HT-29 (cell line): ENCODE measurements around the gene BICC1. TPM values are rescaled to one million over a fixed set of nuclear protein-coding genes. Genes with fewer than 3 reads are reported as not detected.

Experiments
- DNase-seq: peaks from one replicate; pipeline ENCODE4 v3.0.0-alpha.2; 2015; ENCODE audit warnings: low spot score
- total RNA-seq: library from RNA; depleted of rRNA; stranded (reverse); fragments of >200 nt; shearing (Covaris generic); gene quantifications from 2 replicates; pipeline ENCODE4 v1.2.3, GENCODE V29; 2014

BICC1 gene
- total RNA-seq, 1 experiment from 2014 or later, result not detected

DNA sequence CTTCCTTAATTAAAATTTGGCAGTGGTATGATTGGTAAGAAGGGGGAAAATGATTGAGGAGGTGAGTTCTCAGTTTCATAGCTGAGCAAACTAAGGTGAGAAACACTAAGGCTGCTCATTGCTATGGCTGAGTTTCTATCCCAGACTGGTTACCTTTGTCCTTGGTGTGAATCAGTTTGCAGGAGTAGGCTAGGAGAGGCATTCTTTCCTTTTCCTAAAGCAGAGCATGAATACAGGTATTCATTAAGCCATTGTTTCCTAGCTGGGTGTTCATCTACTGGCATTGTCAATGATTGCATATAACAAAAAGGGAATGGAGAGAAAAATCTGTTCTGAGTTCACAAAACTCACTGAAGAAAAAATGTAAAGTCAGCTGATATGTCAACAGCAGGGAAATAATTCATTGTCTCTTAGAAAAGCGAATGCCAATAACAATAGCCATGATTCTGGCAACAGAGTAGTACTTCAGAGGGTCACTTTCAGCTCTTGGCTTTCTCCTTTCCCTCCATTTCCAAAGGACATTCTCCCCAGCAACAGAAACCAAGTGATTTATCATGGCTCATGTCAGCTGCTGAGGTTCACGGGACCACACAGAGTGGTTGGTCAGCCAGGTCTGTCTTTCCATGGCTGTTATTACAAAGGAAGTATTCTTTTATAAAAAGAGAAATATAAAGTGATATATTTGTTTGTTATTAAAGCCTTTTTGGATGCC, 234.0 kb downstream of the BICC1 start:
- no peak for DNase-seq

- DNase-seq, result no peak
These were observed 235.0 kb downstream of the BICC1 start for GRCh38 chr10:58747687-58748086.

DNA sequence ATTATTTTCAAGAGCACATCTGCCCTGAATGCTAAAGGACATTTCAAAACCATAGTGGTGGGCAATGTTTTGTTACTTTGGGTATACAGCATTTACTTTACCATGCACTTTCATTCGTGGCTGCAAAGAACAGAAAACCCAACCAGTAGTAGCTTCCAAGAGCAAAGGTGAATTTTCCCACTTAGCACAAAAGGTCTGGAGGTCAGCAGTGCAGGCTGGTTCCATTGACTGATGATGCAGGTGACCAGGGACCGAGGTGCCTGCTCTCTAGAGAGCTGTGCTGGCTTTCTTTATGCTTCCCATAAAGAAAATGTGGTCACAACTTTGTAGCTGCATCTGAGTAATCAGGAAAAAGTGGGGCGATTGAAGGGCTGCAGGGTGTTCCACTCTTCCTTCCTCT, 240.0 kb downstream of the BICC1 start:
- DNase-seq, result no peak

GRCh38 chr10:58753425-58753824, 240.8 kb downstream of the BICC1 start:
- no peak for DNase-seq

GRCh38 chr10:58754469-58755339, 242.0 kb downstream of the BICC1 start:
- DNase-seq, result no peak

GRCh38 chr10:58755340-58755610, 242.6 kb downstream of the BICC1 start:
- DNase-seq, result no peak

GRCh38 chr10:58755677-58756076, 243.0 kb downstream of the BICC1 start:
- DNase-seq, result no peak

- no peak for DNase-seq
These were observed 243.6 kb downstream of the BICC1 start for GRCh38 chr10:58756130-58756719.

DNA sequence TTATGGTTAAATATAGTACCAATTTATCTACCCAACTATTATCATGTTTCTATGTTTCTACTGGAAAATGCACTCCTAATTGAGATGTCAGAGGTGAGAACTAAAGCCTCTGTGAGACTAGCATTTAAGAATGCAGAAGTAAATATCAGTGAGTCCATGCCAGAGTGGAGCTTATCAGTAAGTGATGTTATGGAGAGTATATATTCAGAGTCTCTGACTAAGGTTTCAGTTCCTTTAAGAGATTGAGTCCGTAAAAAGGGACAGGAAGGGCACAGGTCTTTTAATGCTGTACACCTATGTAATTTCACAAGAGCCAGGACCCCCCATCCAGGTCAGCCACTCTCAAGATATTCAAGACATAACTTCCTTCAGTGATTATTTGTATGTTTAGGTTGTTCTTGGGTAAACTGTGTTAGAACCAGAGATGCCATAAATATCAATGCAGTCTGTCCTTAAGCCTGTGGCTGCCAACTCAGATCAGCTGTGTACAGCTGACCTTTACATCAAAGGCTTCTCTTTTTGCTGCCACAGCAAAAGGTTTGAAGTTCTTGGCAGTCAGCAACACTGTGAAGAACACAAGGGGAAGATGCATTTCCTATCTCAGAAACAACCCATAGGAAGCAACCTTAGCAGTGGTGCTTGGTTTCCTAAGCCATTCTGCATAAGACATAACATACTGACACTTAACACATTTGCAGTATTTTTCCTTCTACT, 244.8 kb downstream of the BICC1 start:
- no peak for DNase-seq

DNA sequence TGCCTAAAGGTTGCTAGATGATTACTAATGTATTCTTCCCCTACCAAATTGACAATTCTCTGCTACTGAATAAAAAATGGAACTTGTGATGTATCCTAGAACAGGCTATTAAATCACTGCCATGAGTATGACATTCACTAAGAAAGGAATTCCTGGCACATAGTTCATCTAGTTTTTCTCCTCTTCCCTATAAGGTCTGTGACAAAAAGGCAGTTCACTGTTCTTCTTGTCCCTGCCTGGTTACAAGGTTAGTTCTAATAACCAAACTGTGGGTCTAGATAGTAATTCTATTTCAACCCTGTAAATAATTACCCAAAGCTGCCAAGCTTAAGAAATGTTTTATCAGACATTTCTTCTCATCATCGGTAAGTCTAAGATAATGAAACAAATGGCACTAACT, 245.6 kb downstream of the BICC1 start:
- DNase-seq, result no peak

DNA sequence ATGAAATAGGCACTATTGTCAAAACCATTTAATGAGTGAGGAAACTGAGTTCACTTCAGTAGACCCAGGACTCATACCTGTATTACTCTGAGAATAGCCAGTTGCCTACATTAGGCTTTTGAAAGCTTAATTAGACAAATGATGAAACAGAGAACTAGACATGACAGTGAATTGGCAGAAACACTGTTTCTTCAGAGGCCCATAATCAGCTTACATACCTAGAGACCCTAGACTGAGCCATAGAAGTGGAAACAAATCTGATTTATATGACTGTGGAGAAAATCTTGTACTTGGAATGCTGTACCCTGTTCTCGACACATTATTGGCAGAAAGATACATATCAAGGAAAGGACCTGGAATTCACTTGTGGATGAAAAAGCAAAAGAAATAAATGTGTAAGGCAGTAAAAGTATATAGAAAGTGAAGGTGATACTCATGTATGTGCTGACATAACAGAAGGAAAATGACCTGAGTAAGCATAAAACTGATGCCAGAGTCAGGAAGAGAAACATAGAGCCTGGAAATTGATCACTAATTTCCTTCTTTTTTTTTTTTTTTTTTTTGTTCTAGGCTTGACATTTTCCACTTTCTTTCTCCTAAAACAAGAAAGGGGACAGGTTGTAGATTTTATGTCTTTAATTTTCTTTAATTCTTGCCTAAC, 251.5 kb downstream of the BICC1 start:
- no peak for DNase-seq

DNA sequence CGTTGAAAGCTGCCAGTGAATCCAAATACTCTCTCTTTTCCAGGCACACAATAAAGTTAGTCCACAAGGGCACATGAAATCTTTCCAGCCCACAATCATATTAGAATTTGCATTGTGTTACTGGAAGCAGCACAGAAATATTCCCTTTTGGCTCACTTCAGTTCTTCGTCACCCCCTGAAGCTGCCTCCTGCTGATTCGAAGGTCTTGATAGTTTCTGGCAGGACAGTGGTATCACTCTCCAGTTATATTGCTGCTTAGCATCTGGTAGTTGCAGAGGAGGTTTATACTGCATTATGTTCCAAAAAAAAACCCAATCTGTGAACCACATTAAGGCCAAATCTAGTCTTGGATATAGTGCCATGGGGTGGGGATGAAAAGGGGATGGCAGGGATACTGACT, 253.2 kb downstream of the BICC1 start:
- DNase-seq, result no peak

GRCh38 chr10:58767652-58768051, 255.0 kb downstream of the BICC1 start:
- no peak for DNase-seq

- no peak for DNase-seq
These were observed 259.2 kb downstream of the BICC1 start for GRCh38 chr10:58771863-58772262.

GRCh38 chr10:58772758-58773157, 260.1 kb downstream of the BICC1 start:
- no peak for DNase-seq

GRCh38 chr10:58773341-58773740, 260.7 kb downstream of the BICC1 start:
- DNase-seq, result no peak

GRCh38 chr10:58773944-58774343, 261.3 kb downstream of the BICC1 start:
- DNase-seq, result no peak

DNA sequence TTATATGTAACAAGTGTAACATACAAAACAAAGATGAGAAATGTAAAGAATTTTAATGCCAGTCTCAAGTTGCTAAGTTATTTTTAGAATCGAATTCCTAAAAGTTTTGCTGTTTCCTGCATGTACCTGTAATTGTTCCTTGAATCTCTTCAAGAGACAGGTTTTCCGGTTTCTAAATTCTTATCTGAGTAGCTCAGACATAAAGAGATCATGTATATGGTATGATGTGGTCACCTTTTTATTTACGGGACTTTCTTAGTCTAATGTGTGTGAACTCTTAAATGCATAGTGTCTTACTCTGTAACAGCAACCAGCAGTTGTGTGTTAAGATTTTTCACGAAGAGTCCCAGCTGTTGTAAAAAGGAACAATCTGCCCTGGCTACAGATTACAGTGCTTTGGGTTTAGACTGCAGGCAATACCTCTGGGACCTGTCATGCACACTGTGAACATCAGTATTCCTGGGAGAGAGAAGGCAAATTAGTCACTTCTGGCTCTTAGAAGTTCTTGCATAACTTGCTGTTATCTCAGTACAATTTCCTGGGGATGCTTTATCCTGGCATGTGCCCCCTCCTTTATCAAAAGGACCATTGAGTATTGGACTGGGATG, 263.4 kb downstream of the BICC1 start:
- DNase-seq, result no peak

DNA sequence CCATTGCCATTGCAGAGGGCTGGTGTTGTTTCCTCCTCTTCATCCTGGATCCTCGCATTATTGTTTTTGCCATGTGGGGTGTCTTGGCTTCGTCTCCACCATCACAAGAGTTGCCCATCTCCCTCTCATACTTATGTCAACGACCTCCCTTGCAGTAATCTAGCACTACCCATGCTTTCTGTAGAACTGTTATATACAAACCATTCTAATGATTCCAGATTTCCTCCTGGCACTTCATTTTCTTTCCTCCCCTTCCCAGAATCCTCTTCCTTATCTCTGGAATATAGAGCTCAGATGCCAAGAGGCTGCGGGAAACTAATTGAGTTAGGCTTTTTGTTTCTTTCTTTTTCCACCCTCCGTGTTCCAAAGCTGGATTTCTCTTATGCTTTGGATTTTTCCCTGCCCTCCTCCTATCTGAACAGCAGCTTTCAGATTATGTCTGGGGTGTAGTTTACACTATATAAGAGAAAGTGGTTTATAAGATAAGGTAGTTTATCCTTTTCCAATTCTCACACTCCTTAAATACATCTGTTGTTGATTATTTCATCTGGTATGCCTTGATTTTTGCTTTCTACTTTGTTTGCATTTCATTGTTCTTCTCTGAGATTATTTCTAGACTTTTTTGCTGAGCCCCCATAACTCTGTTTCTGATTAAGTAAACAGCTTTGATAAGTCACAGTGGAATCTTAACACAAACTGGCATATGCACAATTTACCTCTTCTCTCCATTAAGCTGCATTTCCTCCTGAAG, 264.1 kb downstream of the BICC1 start:
- DNase-seq, result no peak

GRCh38 chr10:58778966-58779365, 266.3 kb downstream of the BICC1 start:
- no peak for DNase-seq

DNA sequence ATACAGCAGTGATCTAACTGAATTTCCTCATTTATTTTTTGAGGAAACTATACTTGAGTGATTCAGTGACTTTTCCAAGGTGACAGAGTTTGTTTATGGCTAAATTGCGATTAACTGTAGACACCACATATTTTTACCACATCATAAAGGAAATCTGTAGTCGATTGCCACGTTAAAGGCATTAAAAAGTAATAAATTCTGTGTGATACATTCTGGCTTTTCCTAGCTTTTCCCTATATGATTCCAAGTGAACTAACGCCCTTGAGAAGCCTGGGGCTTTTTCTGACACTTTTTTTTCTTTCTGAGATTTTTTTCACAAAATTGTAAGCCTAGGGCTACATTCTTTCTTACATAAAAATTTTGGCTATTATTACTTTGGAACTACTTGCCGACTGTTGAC, 266.9 kb downstream of the BICC1 start:
- DNase-seq, result no peak
